22Rv1 (cell line): ENCODE measurements around the gene MOK.
"Not testable (repeated sequence)": the region's sequence is repeated elsewhere in the genome, so short reads cannot be mapped to it uniquely, and the experiment has no call there.

Experiments used
- H3K27ac ChIP-seq: fragments of 450-650 bp; 2 replicates; pipeline ENCODE4 v1.5.1; 2017
- ZFX ChIP-seq: fragments of 450-650 bp; IDR thresholded peaks from 2 replicates; pipeline ENCODE4 v1.6.1; 2017; ENCODE audit warnings: antibody characterized with exemption, borderline replicate concordance
- TF ChIP-seq, protein P1 (sequence below): fragments of 450-650 bp; IDR thresholded peaks from 2 replicates; pipeline ENCODE4 v1.5.1; 2017; ENCODE audit warnings: mild to moderate bottlenecking

The MOK gene

DNA sequence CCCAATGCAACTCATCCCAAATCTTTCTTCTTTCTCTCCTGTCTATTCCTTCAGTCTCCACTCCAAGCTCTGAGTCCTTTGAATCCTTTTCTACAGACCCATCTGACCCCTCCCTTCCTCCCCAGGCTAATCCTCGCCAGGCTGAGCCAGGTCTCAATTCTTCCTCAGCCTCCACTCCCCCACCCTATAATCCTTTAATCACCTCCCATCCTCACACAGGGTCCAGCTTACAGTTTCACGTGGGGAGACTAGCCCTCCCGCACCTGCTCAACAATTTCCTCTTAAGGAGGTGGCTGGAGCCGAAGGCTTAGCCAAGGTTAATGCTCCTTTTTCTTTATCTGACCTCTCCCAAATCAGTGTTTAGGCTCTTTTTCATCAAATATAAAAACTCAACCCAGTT, 63.8 kb downstream of the MOK start:
- TF ChIP-seq, protein P1, sequence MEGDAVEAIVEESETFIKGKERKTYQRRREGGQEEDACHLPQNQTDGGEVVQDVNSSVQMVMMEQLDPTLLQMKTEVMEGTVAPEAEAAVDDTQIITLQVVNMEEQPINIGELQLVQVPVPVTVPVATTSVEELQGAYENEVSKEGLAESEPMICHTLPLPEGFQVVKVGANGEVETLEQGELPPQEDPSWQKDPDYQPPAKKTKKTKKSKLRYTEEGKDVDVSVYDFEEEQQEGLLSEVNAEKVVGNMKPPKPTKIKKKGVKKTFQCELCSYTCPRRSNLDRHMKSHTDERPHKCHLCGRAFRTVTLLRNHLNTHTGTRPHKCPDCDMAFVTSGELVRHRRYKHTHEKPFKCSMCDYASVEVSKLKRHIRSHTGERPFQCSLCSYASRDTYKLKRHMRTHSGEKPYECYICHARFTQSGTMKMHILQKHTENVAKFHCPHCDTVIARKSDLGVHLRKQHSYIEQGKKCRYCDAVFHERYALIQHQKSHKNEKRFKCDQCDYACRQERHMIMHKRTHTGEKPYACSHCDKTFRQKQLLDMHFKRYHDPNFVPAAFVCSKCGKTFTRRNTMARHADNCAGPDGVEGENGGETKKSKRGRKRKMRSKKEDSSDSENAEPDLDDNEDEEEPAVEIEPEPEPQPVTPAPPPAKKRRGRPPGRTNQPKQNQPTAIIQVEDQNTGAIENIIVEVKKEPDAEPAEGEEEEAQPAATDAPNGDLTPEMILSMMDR: no peak
- no peak for TF ChIP-seq ZFX
- H3K27ac ChIP-seq: no peak overlapping the region

DNA sequence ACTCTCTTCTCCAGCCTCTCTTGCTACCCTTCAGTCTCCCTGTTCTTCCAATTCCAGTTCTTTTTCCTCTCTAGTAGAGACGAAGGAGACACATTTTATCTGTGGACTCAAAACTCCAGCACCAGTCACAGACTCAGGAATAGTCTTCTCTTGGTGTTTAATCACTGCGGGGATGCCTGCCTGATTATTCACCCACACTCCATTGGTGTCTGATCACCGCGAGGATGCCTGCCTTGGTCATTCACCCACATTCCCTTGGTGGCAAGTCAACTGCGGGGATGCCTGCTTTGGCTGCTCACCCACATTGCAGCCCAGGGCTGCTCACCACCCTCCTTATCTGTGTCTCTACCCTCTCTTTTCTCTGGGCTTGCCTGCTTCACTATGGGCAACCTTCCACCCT, 64.5 kb downstream of the MOK start:
- H3K27ac ChIP-seq: not testable (repeated sequence)

DNA sequence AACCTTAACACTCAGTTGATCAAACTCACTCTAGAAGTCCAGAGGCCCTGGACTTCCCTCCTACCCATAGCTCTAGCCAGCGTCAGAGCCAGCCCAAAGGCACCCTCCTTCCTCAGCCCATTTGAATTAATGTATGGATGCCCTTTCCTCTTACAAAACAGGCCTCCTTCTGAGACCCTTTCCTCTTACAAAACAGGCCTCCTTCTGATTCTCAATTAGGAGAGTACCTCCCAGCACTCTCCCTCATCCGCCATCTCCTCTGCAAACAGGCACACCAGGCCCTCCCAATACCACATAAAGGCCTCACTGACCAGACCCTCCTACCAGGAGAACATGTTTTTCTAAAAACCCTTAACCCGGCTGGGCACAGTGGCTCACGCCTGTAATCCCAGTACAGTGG, 65.7 kb downstream of the MOK start:
- H3K27ac ChIP-seq: no peak overlapping the region
- no peak for TF ChIP-seq ZFX
- TF ChIP-seq, protein P1: no peak

DNA sequence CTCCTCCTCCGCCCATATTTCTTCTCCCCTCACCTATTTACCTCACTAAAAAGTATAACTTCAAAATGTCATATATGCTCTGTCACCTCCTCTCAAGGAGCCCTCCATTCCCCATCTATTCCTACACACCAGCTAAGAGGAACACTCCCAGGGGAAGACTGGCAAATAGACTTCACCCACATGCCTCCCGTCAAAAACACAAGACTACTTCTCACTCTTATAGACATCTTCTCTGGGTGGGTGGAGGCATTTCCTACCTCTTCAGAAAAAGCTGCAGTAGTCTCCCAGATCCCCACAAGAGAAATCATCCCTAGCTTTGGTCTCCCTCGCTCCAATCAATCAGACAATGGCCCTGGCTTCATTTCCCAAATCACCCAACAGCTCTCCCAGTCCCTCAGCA, 66.2 kb downstream of the MOK start:
- no peak overlapping the region for H3K27ac ChIP-seq
- TF ChIP-seq, protein P1: no peak
- TF ChIP-seq ZFX: no peak

DNA sequence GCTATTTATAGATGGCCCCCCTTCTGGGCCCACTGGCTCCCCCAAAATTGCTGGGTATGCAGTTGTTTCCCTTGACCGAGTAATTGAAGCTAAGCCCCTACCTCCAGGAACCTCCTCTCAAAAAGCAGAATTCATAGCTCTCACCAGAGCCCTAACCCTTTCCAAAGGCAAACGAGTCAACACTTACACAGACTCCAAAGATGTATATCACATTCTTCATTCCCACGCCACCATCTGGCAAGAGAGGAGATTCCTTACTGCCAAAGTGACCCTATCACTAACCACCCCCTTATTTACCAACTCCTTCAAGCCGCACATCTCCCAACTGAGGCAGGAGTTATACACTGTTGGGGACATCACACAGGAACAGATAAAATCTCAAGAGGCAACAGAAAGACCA, 66.8 kb downstream of the MOK start:
- H3K27ac ChIP-seq: no peak overlapping the region
- TF ChIP-seq, protein P1: no peak
- TF ChIP-seq ZFX: no peak

DNA sequence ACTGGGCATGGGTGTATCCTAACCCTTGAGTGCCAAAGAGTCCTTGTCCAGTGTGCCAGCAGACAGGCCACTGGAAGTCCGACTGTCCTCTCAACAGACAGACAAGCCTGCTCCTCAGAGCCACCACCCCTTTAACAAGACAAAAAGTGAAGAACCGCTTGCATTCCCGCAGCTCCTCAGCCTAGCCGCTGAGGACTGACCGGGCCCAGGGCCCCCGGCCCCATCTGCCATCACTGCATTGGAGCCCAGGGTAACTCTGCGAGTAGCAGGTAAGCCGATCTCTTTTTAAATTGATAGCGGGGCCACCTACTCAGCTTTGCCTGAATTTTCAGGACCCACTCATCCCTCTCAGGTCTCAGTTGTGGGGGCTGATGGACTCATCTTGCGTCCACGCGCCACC, 68.9 kb downstream of the MOK start:
- TF ChIP-seq, protein P1: no peak
- no peak for TF ChIP-seq ZFX
- H3K27ac ChIP-seq: no peak overlapping the region

DNA sequence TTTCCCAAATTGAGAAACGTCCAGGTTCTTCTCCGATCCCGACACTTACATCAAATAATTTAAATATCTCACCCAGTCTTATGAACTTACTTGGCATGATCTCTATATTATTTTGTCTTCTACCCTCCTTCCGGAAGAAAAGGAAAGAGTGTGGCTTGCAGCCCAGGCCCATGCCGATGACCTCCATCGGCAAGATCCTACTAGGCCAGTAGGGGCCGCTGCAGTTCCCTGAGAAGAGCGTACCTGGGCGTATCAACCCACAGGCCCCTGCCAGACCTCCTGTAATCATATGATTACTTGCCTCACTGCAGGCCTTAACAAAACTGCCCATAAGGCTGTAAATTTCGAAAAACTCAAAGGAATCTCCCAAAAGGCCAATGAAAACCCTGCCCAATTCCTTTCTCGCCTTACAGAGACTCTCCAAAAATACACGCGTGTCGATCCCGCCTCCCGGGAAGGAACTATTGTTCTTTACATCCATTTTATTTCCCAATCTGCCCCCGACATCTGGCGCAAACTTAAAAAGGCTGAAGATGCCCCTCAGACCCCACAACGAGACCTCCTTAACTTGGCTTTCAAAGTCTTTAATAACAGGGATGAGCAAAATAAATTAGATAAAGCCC, 69.6 kb downstream of the MOK start:
- H3K27ac ChIP-seq: peak overlapping the region; percentile 31
- no peak for TF ChIP-seq ZFX
- TF ChIP-seq, protein P1: peak; percentile 96
